ENCODE results near the gene PHKG1. TPM values are rescaled to one million over a fixed set of nuclear protein-coding genes. Genes with fewer than 3 reads are reported as not detected.
"Not testable (repeated sequence)": the region's sequence is repeated elsewhere in the genome, so short reads cannot be mapped to it uniquely, and the experiment has no call there.

Gene PHKG1
- total RNA-seq (10 to 100 TPM in 1 of 2 experiments, 1 to 10 TPM in 1; 9.7 to 11.5 TPM), total RNA-seq (1.2 to 10.9 (median 3.3) reads per million in 172 experiments)
- polyA plus RNA-seq (2013, experiment 1 of 2) = 1.3 TPM
- 3.5 TPM for polyA plus RNA-seq (2013, experiment 2 of 2)

- Mint-ChIP-seq H3K4me3 (no peak within 1 kb of the TSS), H3K27me3 (no peaks in the 10 kb centered on the region), H3K36me3 (ENCODE audit: low read depth) (peaks cover 16% of the 10 kb centered on the region), H3K9me3 (no peaks in the 10 kb centered on the region), H3K27ac (no peak within 1 kb of the TSS), H3K4me1 (ENCODE audit: low read depth) (no peaks in the 10 kb centered on the region)
- CTCF ChIA-PET = no interaction called here
- POLR2A ChIA-PET = interaction anchor here (1.4 kb wide), 1 partner anchor 13 kb away, joined by 6 read pairs; the partner anchor contains the start of gene CHCHD2
- H3K36me3 ChIP-seq (ENCODE audit: insufficient read depth, low read length) = peaks cover 8% of the 10 kb centered on the region
- no peak for TF ChIP-seq CTCF (IDR thresholded peaks at IDR 0.05)
- ATAC-seq (ENCODE audit: poor library complexity) = no peak
- no peaks in the 10 kb centered on the region for H3K27me3 ChIP-seq (ENCODE audit: control insufficient read depth in 1 of 2, insufficient read depth in 2 of 2, low read length in 2 of 2)
- intact Hi-C loops (cut with DNase I, micrococcal nuclease) = no loop called here
- H3K4me3 ChIP-seq (ENCODE audit: low read length) = no peak within 1 kb of the TSS
- H3K27ac ChIP-seq (ENCODE audit: low read depth in 1 of 2, low read length in 2 of 2) = no peak within 1 kb of the TSS
- H3K4me1 ChIP-seq (ENCODE audit: insufficient read depth, low read length) = no peaks in the 10 kb centered on the region
- DNase-seq = no peak
- no peaks in the 10 kb centered on the region for H3K9me3 ChIP-seq (ENCODE audit: control insufficient read depth in 1 of 2, insufficient read depth in 1 of 2, low read length in 2 of 2)
Observed at GRCh38 chr7:56092789-56093531, at the start of gene PHKG1. Gene PHKG1 (minus strand): TSS chr7:56092952. CDS start chr7:56088941, 4,011 bp downstream.

- H3K4me3 ChIP-seq (ENCODE audit: low read length); H3K27ac Mint-ChIP-seq; H3K36me3 ChIP-seq (ENCODE audit: insufficient read depth, low read length); CTCF ChIA-PET; POLR2A ChIA-PET; intact Hi-C loops (cut with DNase I, micrococcal nuclease); DNase-seq; H3K27me3 ChIP-seq (ENCODE audit: control insufficient read depth in 1 of 2, insufficient read depth in 2 of 2, low read length in 2 of 2); H3K36me3 Mint-ChIP-seq (ENCODE audit: low read depth); H3K27ac ChIP-seq (ENCODE audit: low read depth in 1 of 2, low read length in 2 of 2); H3K4me1 ChIP-seq (ENCODE audit: insufficient read depth, low read length); H3K27me3 Mint-ChIP-seq; H3K9me3 Mint-ChIP-seq; ATAC-seq (ENCODE audit: poor library complexity); H3K9me3 ChIP-seq (ENCODE audit: control insufficient read depth in 1 of 2, insufficient read depth in 1 of 2, low read length in 2 of 2); H3K4me3 Mint-ChIP-seq; H3K4me1 Mint-ChIP-seq (ENCODE audit: low read depth): not testable (repeated sequence)
Observed at GRCh38 chr7:56131062-56131461, 38.3 kb upstream of the PHKG1 start.

- H3K4me3 ChIP-seq (ENCODE audit: low read length) = no peak overlapping the region
- Mint-ChIP-seq H3K9me3 (no peaks in the 10 kb centered on the region), H3K36me3 (ENCODE audit: low read depth) (no peaks in the 10 kb centered on the region), H3K27ac (no peak overlapping the region), H3K4me1 (ENCODE audit: low read depth) (no peaks in the 10 kb centered on the region), H3K4me3 (no peak overlapping the region), H3K27me3 (no peaks in the 10 kb centered on the region)
- ATAC-seq (ENCODE audit: poor library complexity) = no peak
- POLR2A ChIA-PET = interaction anchor here (0.6 kb wide), 1 partner anchor 21 kb away, joined by 3 read pairs; the partner anchor contains the start of gene CHCHD2
- TF ChIP-seq CTCF (IDR thresholded peaks at IDR 0.05) = no peak
- no peaks in the 10 kb centered on the region for H3K36me3 ChIP-seq (ENCODE audit: insufficient read depth, low read length)
- H3K9me3 ChIP-seq (ENCODE audit: control insufficient read depth in 1 of 2, insufficient read depth in 1 of 2, low read length in 2 of 2) = no peaks in the 10 kb centered on the region
- H3K4me1 ChIP-seq (ENCODE audit: insufficient read depth, low read length) = no peaks in the 10 kb centered on the region
- intact Hi-C loops (cut with DNase I, micrococcal nuclease) = no loop called here
- H3K27me3 ChIP-seq (ENCODE audit: control insufficient read depth in 1 of 2, insufficient read depth in 2 of 2, low read length in 2 of 2) = no peaks in the 10 kb centered on the region
- no peak overlapping the region for H3K27ac ChIP-seq (ENCODE audit: low read depth in 1 of 2, low read length in 2 of 2)
- CTCF ChIA-PET = interaction anchor here (0.6 kb wide), 1 partner anchor 205 kb away, joined by 3 read pairs; no protein-coding TSS in a partner anchor
- DNase-seq = no peak
Observed at GRCh38 chr7:56127241-56127975, 34.7 kb upstream of the PHKG1 start.
